Testis (tissue), 2 donors: ENCODE results near the gene AMMECR1L.

Source experiments
- CTCF ChIP-seq, 3 experiments: fragments of 450-650 bp in 2 of 3; fragments of 200-600 bp in 1 of 3; sonication (generic) in 1 of 3; IDR thresholded peaks; one replicate each; pipeline ENCODE4 v1.5.1; 2016 to 2019; ENCODE audit warnings: antibody characterized with exemption in 3 of 3, mild to moderate bottlenecking in 2 of 3, moderate library complexity in 1 of 3
- POLR2A ChIP-seq: fragments of 450-650 bp; IDR thresholded peaks from one replicate; pipeline ENCODE4 v1.6.1; 2017; ENCODE audit warnings: antibody characterized with exemption, mild to moderate bottlenecking, moderate library complexity

- TF ChIP-seq POLR2A (no peak), CTCF (IDR thresholded peaks at IDR 0.05) (no peak)
Measured at GRCh38 chr2:127834951-127835350, 50.8 kb downstream of the AMMECR1L start.
